Osteocyte (in vitro differentiated cells): ENCODE data around the gene ZMYND8. TPM values are rescaled to one million over a fixed set of nuclear protein-coding genes. Genes with fewer than 3 reads are reported as not detected.
A peak's percentile ranks its signal among the peaks of the same experiment; 100 is the strongest.

Experiments used
- DNase-seq: peaks from one replicate; pipeline ENCODE4 v3.0.0; 2021; ENCODE audit warnings: mixed read lengths; ENCODE audit not compliant: unreplicated experiment; ENCODE audit errors: extremely low spot score
- H3K27ac Mint-ChIP-seq: one replicate; pipeline ENCODE4 v1.8.0; 2021; ENCODE audit warnings: mild to moderate bottlenecking, mixed read lengths; ENCODE audit not compliant: unreplicated experiment
- H3K27me3 Mint-ChIP-seq: one replicate; pipeline ENCODE4 v1.8.0; 2021; ENCODE audit warnings: mixed read lengths; ENCODE audit not compliant: unreplicated experiment
- H3K36me3 Mint-ChIP-seq: one replicate; pipeline ENCODE4 v1.8.0; 2021; ENCODE audit warnings: mixed read lengths; ENCODE audit not compliant: unreplicated experiment
- H3K4me1 Mint-ChIP-seq: one replicate; pipeline ENCODE4 v1.8.0; 2021; ENCODE audit warnings: mixed read lengths; ENCODE audit not compliant: unreplicated experiment
- H3K4me3 Mint-ChIP-seq: one replicate; pipeline ENCODE4 v1.8.0; 2021; ENCODE audit warnings: mild to moderate bottlenecking, moderate library complexity, mixed read lengths; ENCODE audit not compliant: unreplicated experiment
- H3K9me3 Mint-ChIP-seq: one replicate; pipeline ENCODE4 v1.8.0; 2021; ENCODE audit warnings: mixed read lengths; ENCODE audit not compliant: unreplicated experiment
- CTCF ChIP-seq: fragments of 200-600 bp; sonication (generic); IDR thresholded peaks from 2 replicates; pipeline ENCODE4 v1.5.0; 2021; ENCODE audit warnings: antibody characterized with exemption, mild to moderate bottlenecking, moderate library complexity
- total RNA-seq: library from RNA; stranded (reverse); gene quantifications from 2 replicates; pipeline ENCODE4 v1.2.1, GENCODE V29; 2021

ZMYND8 gene
- total RNA-seq, 1 donor from 2014 or later: 96.5 TPM

- no peak for DNase-seq
- Mint-ChIP-seq H3K9me3 (no peaks in the 10 kb centered on the region), H3K36me3 (peaks cover 63% of the 10 kb centered on the region), H3K4me1 (peaks cover 21% of the 10 kb centered on the region), H3K27ac (peak overlapping the region; percentile 74), H3K27me3 (no peaks in the 10 kb centered on the region), H3K4me3 (no peak overlapping the region)
- no peak for TF ChIP-seq CTCF
These were observed 124.0 kb downstream of the ZMYND8 start for GRCh38 chr20:47232518-47232917.

GRCh38 chr20:47231382-47232039 is 125.0 kb downstream of the ZMYND8 start:
- H3K36me3 Mint-ChIP-seq: peaks cover 55% of the 10 kb centered on the region
- peaks cover 21% of the 10 kb centered on the region for H3K4me1 Mint-ChIP-seq
- TF ChIP-seq CTCF: peak; percentile 16
- H3K9me3 Mint-ChIP-seq: no peaks in the 10 kb centered on the region
- no peaks in the 10 kb centered on the region for H3K27me3 Mint-ChIP-seq
- peak overlapping the region; percentile 75 for H3K27ac Mint-ChIP-seq
- no peak for DNase-seq
- H3K4me3 Mint-ChIP-seq: no peak overlapping the region

- Mint-ChIP-seq H3K27ac (peak overlapping the region; percentile 75), H3K4me3 (no peak overlapping the region), H3K36me3 (peaks cover 54% of the 10 kb centered on the region), H3K4me1 (peaks cover 21% of the 10 kb centered on the region), H3K27me3 (no peaks in the 10 kb centered on the region), H3K9me3 (no peaks in the 10 kb centered on the region)
- no peak for TF ChIP-seq CTCF
- DNase-seq: no peak
These were observed 125.7 kb downstream of the ZMYND8 start for GRCh38 chr20:47230811-47231256.

- DNase-seq: no peak
- no peak overlapping the region for H3K27ac Mint-ChIP-seq
- peaks cover 21% of the 10 kb centered on the region for H3K4me1 Mint-ChIP-seq
- H3K9me3 Mint-ChIP-seq: no peaks in the 10 kb centered on the region
- no peaks in the 10 kb centered on the region for H3K27me3 Mint-ChIP-seq
- no peak for TF ChIP-seq CTCF
- H3K36me3 Mint-ChIP-seq: peaks cover 53% of the 10 kb centered on the region
- H3K4me3 Mint-ChIP-seq: no peak overlapping the region
These were observed 127.8 kb downstream of the ZMYND8 start for GRCh38 chr20:47228654-47229053.

GRCh38 chr20:47227576-47227975 is 128.9 kb downstream of the ZMYND8 start:
- Mint-ChIP-seq H3K4me1 (peaks cover 18% of the 10 kb centered on the region), H3K27me3 (no peaks in the 10 kb centered on the region), H3K4me3 (no peak overlapping the region), H3K36me3 (peaks cover 52% of the 10 kb centered on the region), H3K9me3 (no peaks in the 10 kb centered on the region), H3K27ac (peak overlapping the region; percentile 44)
- no peak for TF ChIP-seq CTCF
- no peak for DNase-seq
